ENCODE results near the gene PDLIM5. TPM values are rescaled to one million over a fixed set of nuclear protein-coding genes. Genes with fewer than 3 reads are reported as not detected.

Gene PDLIM5
- total and polyA plus RNA-seq, 2 of the 8 experiments (the other 6 are each of a cell fraction or from before 2014, with no cell fraction given), result 37.3 to 62.1 TPM

DNA sequence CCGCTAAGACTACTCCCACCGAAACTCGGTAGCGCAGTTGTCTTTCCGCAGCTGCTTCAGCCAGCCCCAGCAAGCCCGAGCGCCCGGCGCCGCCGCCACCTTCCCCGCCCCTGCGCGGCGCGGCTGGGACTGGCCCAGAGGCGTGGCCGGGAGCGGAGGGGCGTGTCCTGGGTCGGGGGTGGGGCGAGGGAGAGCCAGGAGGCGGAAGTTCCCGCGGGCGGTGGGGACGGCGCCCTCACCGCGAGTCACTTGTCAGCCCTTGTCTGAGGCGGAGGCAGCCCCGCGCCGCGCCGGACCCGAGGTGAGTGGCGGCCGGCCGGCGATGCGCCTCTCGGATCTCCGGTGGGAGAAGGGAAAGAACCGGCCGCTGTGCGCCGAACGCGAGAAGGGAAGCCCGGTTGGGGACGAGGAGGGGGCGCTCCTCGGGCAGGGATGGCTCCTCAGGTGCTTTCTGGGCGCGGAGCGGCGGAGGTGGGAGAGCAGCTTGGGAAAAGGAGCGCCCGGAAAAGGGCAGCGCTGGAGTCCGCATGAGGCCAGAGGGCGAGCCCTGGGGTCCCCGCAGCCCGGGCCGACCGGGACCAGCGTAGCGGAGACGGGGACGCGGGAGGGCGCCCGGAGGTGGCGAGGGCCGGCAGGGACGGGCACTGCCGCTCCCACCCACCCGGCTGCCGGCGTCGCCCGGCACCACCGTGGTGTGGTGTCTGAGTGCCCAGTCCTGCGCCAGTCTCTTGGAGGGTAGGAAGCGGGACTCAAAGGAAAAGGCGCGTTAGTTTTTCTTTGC, at the start of gene PDLIM5 (continued):
- TF ChIP-seq TAF1 (IDR thresholded peaks at IDR 0.05; ENCODE audit: low read depth, low read length) (peak; percentile 95), PHF8 (conservative IDR thresholded peaks at IDR 0.05; ENCODE audit: low read depth, low read length) (peak; percentile 89), POLR2AphosphoS5 (IDR thresholded peaks at IDR 0.05; ENCODE audit: low read depth, low read length) (peak; percentile 89), TAF7 (optimal IDR thresholded peaks at IDR 0.05; ENCODE audit: borderline replicate concordance, low read depth, low read length) (peak; percentile 93), ZNF274 (IDR thresholded peaks at IDR 0.05; ENCODE audit: borderline replicate concordance, extremely low read depth, low read length) (no peak), RXRA (IDR thresholded peaks at IDR 0.05; ENCODE audit: insufficient read depth, low read depth, low read length) (no peak), SUZ12 (IDR thresholded peaks at IDR 0.05; ENCODE audit: low read length) (peak; percentile 43; the same call in 1 of the 2 replicates), EP300 (IDR thresholded peaks at IDR 0.05; ENCODE audit: borderline replicate concordance in 1 of 2, low read depth in 2 of 2, low read length in 2 of 2) (peak in 1 of 2 experiments; percentile 83; a peak in 1 of 3 replicates), TCF12 (IDR thresholded peaks at IDR 0.05; ENCODE audit: low read depth, low read length) (no peak), POLR2A (IDR thresholded peaks at IDR 0.05; ENCODE audit: control extremely low read depth in 1 of 2, low read depth in 2 of 2, low read length in 2 of 2) (peak; percentile 85; a peak in 2 of 3 replicates), CREB1 (IDR thresholded peaks at IDR 0.05) (0 out of 2 replicates have a peak, but pooled peaks have one; percentile 14), KDM5A (IDR thresholded peaks at IDR 0.05; ENCODE audit: low read length) (no peak)
- TF ChIP-seq, protein P1, sequence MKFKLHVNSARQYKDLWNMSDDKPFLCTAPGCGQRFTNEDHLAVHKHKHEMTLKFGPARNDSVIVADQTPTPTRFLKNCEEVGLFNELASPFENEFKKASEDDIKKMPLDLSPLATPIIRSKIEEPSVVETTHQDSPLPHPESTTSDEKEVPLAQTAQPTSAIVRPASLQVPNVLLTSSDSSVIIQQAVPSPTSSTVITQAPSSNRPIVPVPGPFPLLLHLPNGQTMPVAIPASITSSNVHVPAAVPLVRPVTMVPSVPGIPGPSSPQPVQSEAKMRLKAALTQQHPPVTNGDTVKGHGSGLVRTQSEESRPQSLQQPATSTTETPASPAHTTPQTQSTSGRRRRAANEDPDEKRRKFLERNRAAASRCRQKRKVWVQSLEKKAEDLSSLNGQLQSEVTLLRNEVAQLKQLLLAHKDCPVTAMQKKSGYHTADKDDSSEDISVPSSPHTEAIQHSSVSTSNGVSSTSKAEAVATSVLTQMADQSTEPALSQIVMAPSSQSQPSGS (IDR thresholded peaks at IDR 0.05; ENCODE audit: low read length), result no peak
- TF ChIP-seq, protein P2, sequence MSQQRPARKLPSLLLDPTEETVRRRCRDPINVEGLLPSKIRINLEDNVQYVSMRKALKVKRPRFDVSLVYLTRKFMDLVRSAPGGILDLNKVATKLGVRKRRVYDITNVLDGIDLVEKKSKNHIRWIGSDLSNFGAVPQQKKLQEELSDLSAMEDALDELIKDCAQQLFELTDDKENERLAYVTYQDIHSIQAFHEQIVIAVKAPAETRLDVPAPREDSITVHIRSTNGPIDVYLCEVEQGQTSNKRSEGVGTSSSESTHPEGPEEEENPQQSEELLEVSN (IDR thresholded peaks at IDR 0.05), result no peak

Data from H1 (cell line).